ENCODE measurements around the gene EGFL8. TPM values are rescaled to one million over a fixed set of nuclear protein-coding genes. Genes with fewer than 3 reads are reported as not detected.

The EGFL8 gene
- total and polyA plus RNA-seq, 12 donors = 6.7 to 32.8 (median 8.4) TPM

DNA sequence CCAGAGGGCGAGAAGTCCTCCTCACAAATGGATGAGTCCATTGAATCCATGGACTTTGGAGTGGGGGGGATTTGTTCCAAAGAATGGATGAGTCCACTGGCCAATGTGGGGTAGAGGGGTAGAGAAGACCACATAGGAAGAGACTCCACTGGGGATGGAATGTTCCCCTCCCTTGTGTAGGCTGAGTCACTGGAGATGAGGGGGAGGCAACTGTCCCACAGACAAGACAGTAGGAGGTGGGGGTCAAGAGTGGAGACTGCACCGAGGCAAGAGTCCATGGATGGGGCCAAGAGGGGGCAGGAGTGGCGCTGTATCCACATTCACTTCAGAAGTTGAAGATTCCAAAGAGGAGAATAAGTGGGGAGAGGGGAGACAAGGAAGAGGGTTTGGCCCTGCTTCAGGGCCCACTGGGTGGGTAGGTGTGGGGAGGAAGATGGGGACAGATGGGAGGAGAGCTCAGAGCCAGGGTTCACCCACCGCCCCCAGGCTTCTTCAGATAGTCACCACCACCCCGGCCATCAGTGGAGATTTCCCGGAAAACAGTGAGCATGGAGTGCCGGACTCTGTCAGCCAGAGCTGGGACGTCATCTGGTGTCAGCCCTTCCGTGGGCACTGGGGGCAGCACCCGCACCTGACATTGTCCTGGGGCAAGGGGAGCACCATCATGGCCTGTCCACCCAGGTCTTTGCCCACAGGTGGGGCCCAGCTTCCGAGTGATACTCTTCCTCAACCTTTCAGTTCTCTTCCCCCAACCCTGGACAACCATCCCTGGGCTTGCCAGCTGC is 4.6 kb downstream of the EGFL8 start:
- ATAC-seq (peak in 2 of 8 donors; percentile 8 to 15), DNase-seq (no peak)
- WGBS, 2 donors = 74 to 75% methylated on average over 11 of the region's 11 CpGs
- intact Hi-C loops (cut with DNase I) = no loop called here
- Histone ChIP-seq H3K36me3 (peaks cover 0 to 68% (median 17%) of the 10 kb centered on the region in 9 donors), H3K9me3 (no peaks in the 10 kb centered on the region), H3K4me3 (no peak overlapping the region), H3K27ac (peak overlapping the region in 3 of 10 donors; percentile 19 to 64 (median 40)), H3K27me3 (no peaks in the 10 kb centered on the region), H3K4me1 (peaks cover 0 to 12% (median 0%) of the 10 kb centered on the region in 9 donors)
- TF ChIP-seq, protein P1, sequence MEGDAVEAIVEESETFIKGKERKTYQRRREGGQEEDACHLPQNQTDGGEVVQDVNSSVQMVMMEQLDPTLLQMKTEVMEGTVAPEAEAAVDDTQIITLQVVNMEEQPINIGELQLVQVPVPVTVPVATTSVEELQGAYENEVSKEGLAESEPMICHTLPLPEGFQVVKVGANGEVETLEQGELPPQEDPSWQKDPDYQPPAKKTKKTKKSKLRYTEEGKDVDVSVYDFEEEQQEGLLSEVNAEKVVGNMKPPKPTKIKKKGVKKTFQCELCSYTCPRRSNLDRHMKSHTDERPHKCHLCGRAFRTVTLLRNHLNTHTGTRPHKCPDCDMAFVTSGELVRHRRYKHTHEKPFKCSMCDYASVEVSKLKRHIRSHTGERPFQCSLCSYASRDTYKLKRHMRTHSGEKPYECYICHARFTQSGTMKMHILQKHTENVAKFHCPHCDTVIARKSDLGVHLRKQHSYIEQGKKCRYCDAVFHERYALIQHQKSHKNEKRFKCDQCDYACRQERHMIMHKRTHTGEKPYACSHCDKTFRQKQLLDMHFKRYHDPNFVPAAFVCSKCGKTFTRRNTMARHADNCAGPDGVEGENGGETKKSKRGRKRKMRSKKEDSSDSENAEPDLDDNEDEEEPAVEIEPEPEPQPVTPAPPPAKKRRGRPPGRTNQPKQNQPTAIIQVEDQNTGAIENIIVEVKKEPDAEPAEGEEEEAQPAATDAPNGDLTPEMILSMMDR (IDR thresholded peaks at IDR 0.05) = no peak

- intact Hi-C loops (cut with DNase I) = loop anchor here in 4 of 10 donors (10.0 kb wide), 2 partner anchors 45 to 1035 kb away; partner anchors contain the start of genes ATF6B (in 3 of the 4), HSD17B8 (in 1 of the 4), RING1 (in 1 of the 4) and RXRB (in 1 of the 4)
- TF ChIP-seq, protein P1 (IDR thresholded peaks at IDR 0.05) = no peak
- ATAC-seq = no peak
- Histone ChIP-seq H3K9me3 (no peaks in the 10 kb centered on the region), H3K4me1 (peaks cover 0 to 25% (median 10%) of the 10 kb centered on the region in 9 donors), H3K36me3 (peaks cover 0 to 60% (median 17%) of the 10 kb centered on the region in 9 donors), H3K27ac (peak overlapping the region in 1 of 10 donors; percentile 31), H3K27me3 (no peaks in the 10 kb centered on the region), H3K4me3 (no peak overlapping the region)
- no peak for DNase-seq
- WGBS, 2 donors = 91% methylated on average over 11 of the region's 11 CpGs
These were observed 5.9 kb downstream of the EGFL8 start for GRCh38 chr6:32170294-32170693.

GRCh38 chr6:32171234-32171633 is 6.8 kb downstream of the EGFL8 start:
- 94 to 95% methylated on average over 6 of the region's 6 CpGs for WGBS, 2 donors
- Histone ChIP-seq H3K4me1 (peaks cover 0 to 29% (median 12%) of the 10 kb centered on the region in 9 donors), H3K9me3 (no peaks in the 10 kb centered on the region), H3K36me3 (peaks cover 0 to 51% (median 17%) of the 10 kb centered on the region in 9 donors), H3K27ac (no peak overlapping the region), H3K27me3 (no peaks in the 10 kb centered on the region), H3K4me3 (no peak overlapping the region)
- DNase-seq (no peak), ATAC-seq (no peak)
- intact Hi-C loops (cut with DNase I) = loop anchor here in 4 of 10 donors (10.0 kb wide), 2 partner anchors 46 to 1034 kb away; partner anchors contain the start of genes ATF6B (in 3 of the 4), HSD17B8 (in 1 of the 4), RING1 (in 1 of the 4) and RXRB (in 1 of the 4)
- TF ChIP-seq, protein P1 (IDR thresholded peaks at IDR 0.05) = no peak

GRCh38 chr6:32173051-32173727 is 8.8 kb downstream of the EGFL8 start:
- Histone ChIP-seq H3K27me3 (no peaks in the 10 kb centered on the region), H3K4me3 (no peak overlapping the region), H3K27ac (peak overlapping the region in 1 of 10 donors; percentile 6), H3K9me3 (no peaks in the 10 kb centered on the region), H3K4me1 (peaks cover 0 to 43% (median 23%) of the 10 kb centered on the region in 9 donors), H3K36me3 (peaks cover 0 to 31% (median 11%) of the 10 kb centered on the region in 9 donors)
- intact Hi-C loops (cut with DNase I) = loop anchor here in 4 of 10 donors (10.0 kb wide), 2 partner anchors 48 to 1032 kb away; partner anchors contain the start of genes ATF6B (in 3 of the 4), HSD17B8 (in 1 of the 4), RING1 (in 1 of the 4) and RXRB (in 1 of the 4)
- no peak for DNase-seq
- no peak for ATAC-seq
- WGBS, 2 donors = 78 to 82% methylated on average over 4 of the region's 4 CpGs
- TF ChIP-seq, protein P1 (IDR thresholded peaks at IDR 0.05) = no peak

All from heart right ventricle (tissue), 16 donors.